Measurements from ENCODE around the gene TULP1.

TULP1 gene

GRCh38 chr6:35512740-35513139, at the start of gene TULP1:
Gene TULP1 (minus strand): TSS chr6:35512896. CDS start chr6:35512858, 38 bp downstream.
- H3K36me3 ChIP-seq (ENCODE audit: insufficient read depth, insufficient read length, low read length) = no peaks in the 10 kb centered on the region
- H3K9me3 ChIP-seq (ENCODE audit: insufficient read depth, low read length) = no peaks in the 10 kb centered on the region
- no peak within 1 kb of the TSS for H3K9ac ChIP-seq (ENCODE audit: insufficient read length, low read depth)
- H3K4me1 ChIP-seq (ENCODE audit: insufficient read depth, insufficient read length) = no peaks in the 10 kb centered on the region
- no peak within 1 kb of the TSS for H3K4me3 ChIP-seq (ENCODE audit: insufficient read length, low read depth)
- no peaks in the 10 kb centered on the region for H3K27me3 ChIP-seq (ENCODE audit: insufficient read depth, insufficient read length)
- no peak for TF ChIP-seq ZNF274 (IDR thresholded peaks at IDR 0.05; ENCODE audit: low read depth, low read length)
- no peak for TF ChIP-seq SUZ12 (IDR thresholded peaks at IDR 0.05; ENCODE audit: extremely low read depth, insufficient read depth, insufficient read length)
- no peak for TF ChIP-seq YY1 (IDR thresholded peaks at IDR 0.05; ENCODE audit: insufficient read depth, insufficient read length)
- no peak for DNase-seq (ENCODE audit: low read depth, low spot score)

- no peak overlapping the region for H3K9ac ChIP-seq (ENCODE audit: insufficient read length, low read depth)
- no peak overlapping the region for H3K4me3 ChIP-seq (ENCODE audit: insufficient read length, low read depth)
- no peaks in the 10 kb centered on the region for H3K36me3 ChIP-seq (ENCODE audit: insufficient read depth, insufficient read length, low read length)
- TF ChIP-seq ZNF274 (IDR thresholded peaks at IDR 0.05; ENCODE audit: low read depth, low read length) (no peak), SUZ12 (IDR thresholded peaks at IDR 0.05; ENCODE audit: extremely low read depth, insufficient read depth, insufficient read length) (no peak), YY1 (IDR thresholded peaks at IDR 0.05; ENCODE audit: insufficient read depth, insufficient read length) (no peak)
- H3K9me3 ChIP-seq (ENCODE audit: insufficient read depth, low read length) = peaks cover 11% of the 10 kb centered on the region; the same call in 1 of the 2 replicates
- no peaks in the 10 kb centered on the region for H3K27me3 ChIP-seq (ENCODE audit: insufficient read depth, insufficient read length)
- H3K4me1 ChIP-seq (ENCODE audit: insufficient read depth, insufficient read length) = no peaks in the 10 kb centered on the region
- DNase-seq (ENCODE audit: low read depth, low spot score) = no peak
These were observed 49.4 kb upstream of the TULP1 start for GRCh38 chr6:35562060-35562459.

GRCh38 chr6:35561113-35561512, 48.4 kb upstream of the TULP1 start:
- Histone ChIP-seq H3K9me3 (ENCODE audit: insufficient read depth, low read length) (0 out of 2 replicates have a peak, but pooled peaks cover 1% of the 10 kb centered on the region), H3K9ac (ENCODE audit: insufficient read length, low read depth) (no peak overlapping the region), H3K27me3 (ENCODE audit: insufficient read depth, insufficient read length) (no peaks in the 10 kb centered on the region), H3K36me3 (ENCODE audit: insufficient read depth, insufficient read length, low read length) (no peaks in the 10 kb centered on the region), H3K4me3 (ENCODE audit: insufficient read length, low read depth) (no peak overlapping the region), H3K4me1 (ENCODE audit: insufficient read depth, insufficient read length) (no peaks in the 10 kb centered on the region)
- TF ChIP-seq SUZ12 (IDR thresholded peaks at IDR 0.05; ENCODE audit: extremely low read depth, insufficient read depth, insufficient read length) = no peak
- no peak for TF ChIP-seq YY1 (IDR thresholded peaks at IDR 0.05; ENCODE audit: insufficient read depth, insufficient read length)
- TF ChIP-seq ZNF274 (IDR thresholded peaks at IDR 0.05; ENCODE audit: low read depth, low read length) = no peak
- no peak for DNase-seq (ENCODE audit: low read depth, low spot score)

- H3K9ac ChIP-seq (ENCODE audit: insufficient read length, low read depth) = no peak overlapping the region
- no peaks in the 10 kb centered on the region for H3K4me1 ChIP-seq (ENCODE audit: insufficient read depth, insufficient read length)
These were observed 45.9 kb upstream of the TULP1 start for GRCh38 chr6:35558571-35558970.

GRCh38 chr6:35557239-35557638, 44.5 kb upstream of the TULP1 start:
- no peak for DNase-seq (ENCODE audit: low read depth, low spot score)
- TF ChIP-seq SUZ12 (IDR thresholded peaks at IDR 0.05; ENCODE audit: extremely low read depth, insufficient read depth, insufficient read length) (no peak), YY1 (IDR thresholded peaks at IDR 0.05; ENCODE audit: insufficient read depth, insufficient read length) (no peak), ZNF274 (IDR thresholded peaks at IDR 0.05; ENCODE audit: low read depth, low read length) (no peak)
- Histone ChIP-seq H3K9ac (ENCODE audit: insufficient read length, low read depth) (no peak overlapping the region), H3K4me3 (ENCODE audit: insufficient read length, low read depth) (no peak overlapping the region), H3K36me3 (ENCODE audit: insufficient read depth, insufficient read length, low read length) (no peaks in the 10 kb centered on the region), H3K9me3 (ENCODE audit: insufficient read depth, low read length) (no peaks in the 10 kb centered on the region), H3K4me1 (ENCODE audit: insufficient read depth, insufficient read length) (peaks cover 4% of the 10 kb centered on the region), H3K27me3 (ENCODE audit: insufficient read depth, insufficient read length) (no peaks in the 10 kb centered on the region)

More at GRCh38 chr6:35558571-35558970, 45.9 kb upstream of the TULP1 start:
- TF ChIP-seq ZNF274 (IDR thresholded peaks at IDR 0.05; ENCODE audit: low read depth, low read length) (no peak), SUZ12 (IDR thresholded peaks at IDR 0.05; ENCODE audit: extremely low read depth, insufficient read depth, insufficient read length) (no peak), YY1 (IDR thresholded peaks at IDR 0.05; ENCODE audit: insufficient read depth, insufficient read length) (no peak)
- Histone ChIP-seq H3K27me3 (ENCODE audit: insufficient read depth, insufficient read length) (no peaks in the 10 kb centered on the region), H3K9me3 (ENCODE audit: insufficient read depth, low read length) (no peaks in the 10 kb centered on the region), H3K4me3 (ENCODE audit: insufficient read length, low read depth) (no peak overlapping the region), H3K36me3 (ENCODE audit: insufficient read depth, insufficient read length, low read length) (no peaks in the 10 kb centered on the region)
- no peak for DNase-seq (ENCODE audit: low read depth, low spot score)

- no peak for TF ChIP-seq SUZ12 (IDR thresholded peaks at IDR 0.05; ENCODE audit: extremely low read depth, insufficient read depth, insufficient read length)
- no peak for TF ChIP-seq YY1 (IDR thresholded peaks at IDR 0.05; ENCODE audit: insufficient read depth, insufficient read length)
- no peaks in the 10 kb centered on the region for H3K27me3 ChIP-seq (ENCODE audit: insufficient read depth, insufficient read length)
- H3K4me3 ChIP-seq (ENCODE audit: insufficient read length, low read depth) = no peak overlapping the region
- H3K4me1 ChIP-seq (ENCODE audit: insufficient read depth, insufficient read length) = peaks cover 4% of the 10 kb centered on the region
- H3K9ac ChIP-seq (ENCODE audit: insufficient read length, low read depth) = no peak overlapping the region
- DNase-seq (ENCODE audit: low read depth, low spot score) = no peak
- H3K36me3 ChIP-seq (ENCODE audit: insufficient read depth, insufficient read length, low read length) = no peaks in the 10 kb centered on the region
- H3K9me3 ChIP-seq (ENCODE audit: insufficient read depth, low read length) = no peaks in the 10 kb centered on the region
These were observed 42.1 kb upstream of the TULP1 start for GRCh38 chr6:35554811-35555210.

- no peaks in the 10 kb centered on the region for H3K27me3 ChIP-seq (ENCODE audit: insufficient read depth, insufficient read length)
- peaks cover 4% of the 10 kb centered on the region for H3K4me1 ChIP-seq (ENCODE audit: insufficient read depth, insufficient read length)
- no peak for DNase-seq (ENCODE audit: low read depth, low spot score)
- no peak overlapping the region for H3K9ac ChIP-seq (ENCODE audit: insufficient read length, low read depth)
- no peaks in the 10 kb centered on the region for H3K36me3 ChIP-seq (ENCODE audit: insufficient read depth, insufficient read length, low read length)
- TF ChIP-seq SUZ12 (IDR thresholded peaks at IDR 0.05; ENCODE audit: extremely low read depth, insufficient read depth, insufficient read length) (no peak), YY1 (IDR thresholded peaks at IDR 0.05; ENCODE audit: insufficient read depth, insufficient read length) (no peak), ZNF274 (IDR thresholded peaks at IDR 0.05; ENCODE audit: low read depth, low read length) (no peak)
- no peak overlapping the region for H3K4me3 ChIP-seq (ENCODE audit: insufficient read length, low read depth)
- H3K9me3 ChIP-seq (ENCODE audit: insufficient read depth, low read length) = no peaks in the 10 kb centered on the region
These were observed 40.6 kb upstream of the TULP1 start for GRCh38 chr6:35553315-35553714.
